HG03439 (cell line): ENCODE data around the gene TRIM2.
"Not testable (repeated sequence)": the region's sequence is repeated elsewhere in the genome, so short reads cannot be mapped to it uniquely, and the experiment has no call there.

ENCODE experiments used
- ATAC-seq: cut with Tn5 transposase; IDR thresholded peaks from one replicate; pipeline ENCODE4 v1.9.1; 2021; ENCODE audit warnings: mild to moderate bottlenecking, moderate library complexity; ENCODE audit not compliant: unreplicated experiment

The TRIM2 gene

GRCh38 chr4:153204247-153204671 is at the start of gene TRIM2:
TRIM2 (plus strand) TSS chr4:153204443; CDS start chr4:153204531, 88 bp downstream.
- no peak for ATAC-seq

GRCh38 chr4:153155686-153156085 is 48.6 kb upstream of the TRIM2 start:
- no peak for ATAC-seq

- ATAC-seq = no peak
Observed at GRCh38 chr4:153156263-153156662, 48.0 kb upstream of the TRIM2 start.

GRCh38 chr4:153156721-153157120 is 47.5 kb upstream of the TRIM2 start:
- no peak for ATAC-seq

- ATAC-seq = no peak
Observed at GRCh38 chr4:153159016-153159415, 45.2 kb upstream of the TRIM2 start.

- no peak for ATAC-seq
Observed at GRCh38 chr4:153159728-153160221, 44.5 kb upstream of the TRIM2 start.

GRCh38 chr4:153160821-153161220 is 43.4 kb upstream of the TRIM2 start:
- no peak for ATAC-seq

GRCh38 chr4:153161226-153161963 is 42.8 kb upstream of the TRIM2 start:
- no peak for ATAC-seq

GRCh38 chr4:153165236-153165635 is 39.0 kb upstream of the TRIM2 start:
- ATAC-seq = not testable (repeated sequence)

- ATAC-seq = no peak
Observed at GRCh38 chr4:153166716-153167501, 37.3 kb upstream of the TRIM2 start.

GRCh38 chr4:153169776-153170175 is 34.5 kb upstream of the TRIM2 start:
- no peak for ATAC-seq

GRCh38 chr4:153170407-153170806 is 33.8 kb upstream of the TRIM2 start:
- ATAC-seq = no peak

- no peak for ATAC-seq
Observed at GRCh38 chr4:153174821-153175567, 29.2 kb upstream of the TRIM2 start.

GRCh38 chr4:153176938-153177337 is 27.3 kb upstream of the TRIM2 start:
- no peak for ATAC-seq

GRCh38 chr4:153177841-153178240 is 26.4 kb upstream of the TRIM2 start:
- ATAC-seq = no peak

- ATAC-seq = no peak
Observed at GRCh38 chr4:153179100-153179499, 25.1 kb upstream of the TRIM2 start.

GRCh38 chr4:153181293-153181692 is 22.9 kb upstream of the TRIM2 start:
- no peak for ATAC-seq

GRCh38 chr4:153181700-153182099 is 22.5 kb upstream of the TRIM2 start:
- no peak for ATAC-seq

- no peak for ATAC-seq
Observed at GRCh38 chr4:153183146-153183545, 21.1 kb upstream of the TRIM2 start.

- ATAC-seq = no peak
Observed at GRCh38 chr4:153185331-153185852, 18.9 kb upstream of the TRIM2 start.
